GM18858 (cell line): ENCODE data around the gene OASL.
"Not testable (repeated sequence)": the region's sequence is repeated elsewhere in the genome, so short reads cannot be mapped to it uniquely, and the experiment has no call there.

Source experiments
- ATAC-seq: cut with Tn5 transposase; IDR thresholded peaks from one replicate; pipeline ENCODE4 v1.9.1; 2021; ENCODE audit not compliant: unreplicated experiment

Gene OASL

GRCh38 chr12:121038861-121039668 lies at the start of gene OASL:
Gene OASL, minus strand, starts transcription at chr12:121039246. Its CDS starts 275 bp downstream, at chr12:121038971.
- no peak for ATAC-seq

DNA sequence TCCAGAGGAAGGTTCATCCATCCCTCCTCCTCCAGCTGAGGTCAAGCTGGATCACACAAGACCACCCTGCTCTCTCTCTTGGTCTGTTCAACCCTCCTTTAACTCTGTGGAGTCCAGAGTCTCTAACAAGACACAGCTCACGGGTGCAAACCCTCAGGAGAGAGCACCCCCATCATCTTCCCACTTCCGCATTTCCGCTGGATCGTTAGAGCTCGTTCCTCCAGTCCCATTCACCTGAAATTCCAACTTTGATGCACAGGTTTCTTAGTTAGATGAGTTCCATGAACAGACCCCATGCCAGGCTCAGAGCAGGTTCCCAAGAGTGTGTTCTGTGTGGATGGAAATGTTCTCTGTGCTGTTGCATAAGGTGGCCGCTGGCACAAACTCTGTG lies 49.1 kb upstream of the OASL start:
- no peak for ATAC-seq

DNA sequence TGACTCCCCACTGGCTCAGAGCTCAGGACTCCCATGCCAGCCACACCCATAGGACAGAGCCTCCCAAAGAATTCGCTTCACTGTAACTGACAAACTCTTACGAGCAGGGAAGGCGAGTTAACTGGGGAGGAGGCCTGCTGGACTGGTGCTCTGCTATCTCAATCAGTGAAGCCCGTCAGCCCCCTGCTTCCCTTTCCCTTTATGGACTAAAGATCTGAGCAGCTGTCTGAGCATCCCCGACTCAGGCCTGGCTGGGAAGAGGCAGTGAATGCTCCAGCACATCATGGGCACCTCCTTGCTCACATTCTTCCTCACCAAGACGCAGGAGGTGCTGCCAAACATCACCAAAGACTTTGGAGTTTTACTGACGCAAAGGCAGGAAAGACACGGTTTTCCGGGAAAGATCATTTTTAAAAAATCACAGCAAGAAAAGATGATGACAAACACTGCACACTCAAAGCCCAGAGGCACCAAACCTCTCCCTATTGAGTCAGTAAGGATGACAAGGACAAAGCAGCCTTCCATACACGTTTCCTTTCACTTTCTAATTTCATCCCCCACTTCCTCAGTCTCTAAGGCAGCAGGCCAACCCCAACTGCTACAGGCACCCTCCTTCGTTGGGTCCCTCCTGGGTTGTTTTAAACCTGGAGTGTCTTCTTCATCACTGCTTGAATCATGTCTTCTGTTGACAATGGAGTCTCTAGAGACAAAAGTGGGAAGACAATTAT lies 48.6 kb upstream of the OASL start:
- no peak for ATAC-seq

DNA sequence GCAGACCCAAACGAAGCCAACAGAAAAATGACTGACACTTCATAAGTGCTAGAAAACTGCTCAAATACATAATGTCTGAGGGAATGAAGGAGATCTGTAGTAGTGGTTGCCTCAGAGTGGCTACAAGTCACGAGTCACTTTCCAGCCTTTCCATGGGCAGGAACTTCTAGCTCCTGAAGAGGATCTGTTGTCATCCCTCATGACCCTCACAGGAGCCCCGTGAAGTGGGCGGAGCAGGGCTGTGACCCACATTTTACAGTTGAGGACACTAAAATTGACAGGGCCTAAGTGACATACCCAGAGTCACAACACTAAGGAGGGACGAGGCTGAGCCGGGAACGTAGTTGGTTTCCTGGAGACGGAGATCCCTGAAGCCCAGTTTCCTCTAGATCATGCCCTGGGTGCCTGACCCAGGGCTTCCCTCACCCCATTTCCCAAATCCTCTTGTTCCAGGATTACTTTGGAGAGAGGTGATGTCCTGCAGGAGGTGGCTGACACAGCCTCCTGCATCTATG lies 47.8 kb upstream of the OASL start:
- ATAC-seq = no peak

GRCh38 chr12:121085506-121086353 lies 46.7 kb upstream of the OASL start:
- no peak for ATAC-seq

DNA sequence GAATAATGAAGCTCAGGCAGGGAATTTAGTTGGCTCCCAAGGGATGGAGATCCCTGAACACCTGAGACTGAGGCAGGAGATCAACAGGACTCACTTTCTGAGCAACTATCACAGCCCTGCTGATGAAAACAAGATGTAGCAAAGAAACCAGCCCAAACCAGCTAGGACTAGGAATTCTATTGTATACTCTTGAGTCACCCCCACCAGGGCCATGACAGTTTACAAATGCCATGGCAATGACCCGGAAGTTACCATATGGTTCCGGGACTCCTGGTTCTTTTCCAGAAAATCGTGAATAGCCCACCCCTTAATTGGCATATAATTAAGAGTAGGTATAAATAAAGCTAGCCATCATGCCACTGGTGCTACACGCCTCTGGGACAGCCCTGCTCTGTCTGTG lies 46.0 kb upstream of the OASL start:
- no peak for ATAC-seq

DNA sequence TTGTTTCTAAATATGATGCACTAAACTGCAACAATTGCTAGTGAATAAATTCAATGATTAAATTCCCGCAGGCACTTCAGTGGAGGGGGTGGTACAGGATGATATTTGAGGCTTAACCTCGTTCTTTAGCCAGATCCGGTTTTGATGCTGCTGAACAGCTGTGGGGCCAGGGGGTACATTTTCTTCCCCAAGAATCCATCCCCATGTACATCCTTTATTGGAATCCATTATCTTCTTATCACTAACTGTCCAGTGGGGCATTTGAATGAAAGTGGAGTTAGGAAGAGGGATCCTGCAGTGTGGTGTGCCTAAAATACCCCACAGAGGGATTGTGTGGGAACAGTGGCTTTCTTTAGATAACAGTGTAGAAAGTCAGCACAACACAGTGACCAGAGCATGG lies 45.2 kb upstream of the OASL start:
- ATAC-seq = no peak

- ATAC-seq = no peak
Measured at GRCh38 chr12:121080909-121081308, 41.9 kb upstream of the OASL start.

DNA sequence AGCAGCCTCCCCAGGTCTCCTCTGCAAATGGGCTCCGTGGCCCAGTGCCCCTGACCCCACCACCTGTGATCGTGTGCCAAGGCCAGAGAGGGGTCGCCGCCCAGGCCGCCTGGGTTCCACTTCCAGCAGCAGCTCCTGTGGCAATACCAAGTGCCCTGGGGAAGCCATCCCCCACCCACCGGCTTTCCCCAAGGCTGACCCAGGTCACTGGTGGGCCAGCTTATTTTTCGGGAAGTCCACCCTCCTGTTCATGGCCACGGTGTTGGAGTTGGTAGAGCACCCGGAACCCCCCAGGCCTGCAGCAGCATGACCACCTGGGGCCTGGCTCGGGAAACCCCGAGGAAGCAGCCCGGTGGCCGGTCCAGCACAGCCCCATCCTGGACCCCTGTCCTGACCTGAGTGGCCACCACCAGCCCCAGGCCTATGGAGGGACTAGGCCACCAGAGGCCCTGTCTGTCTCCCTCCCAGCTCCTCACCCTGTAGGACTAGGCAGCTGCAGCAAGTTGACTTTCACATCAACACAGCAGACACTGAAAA lies 40.8 kb upstream of the OASL start:
- no peak for ATAC-seq

DNA sequence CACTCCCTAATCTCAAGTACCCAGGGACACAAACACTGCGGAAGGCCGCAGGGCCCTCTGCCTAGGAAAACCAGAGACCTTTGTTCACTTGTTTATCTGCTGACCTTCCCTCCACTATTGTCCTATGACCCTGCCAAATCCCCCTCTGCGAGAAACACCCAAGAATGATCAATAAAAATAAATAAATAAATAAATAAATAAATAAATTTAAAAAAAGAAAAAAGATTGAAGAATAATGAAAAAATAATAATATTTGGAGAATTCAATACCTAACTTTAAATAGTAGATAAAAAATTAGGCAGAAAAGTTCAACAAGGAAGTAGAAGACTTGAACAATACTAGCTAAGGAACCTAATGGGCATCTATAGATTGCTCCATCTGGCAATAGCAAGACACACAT lies 38.4 kb upstream of the OASL start:
- ATAC-seq = not testable (repeated sequence)

GRCh38 chr12:121075911-121076310 lies 36.9 kb upstream of the OASL start:
- not testable (repeated sequence) for ATAC-seq

- ATAC-seq = no peak
Measured at GRCh38 chr12:121072147-121072546, 33.1 kb upstream of the OASL start.

- no peak for ATAC-seq
Measured at GRCh38 chr12:121069206-121069605, 30.2 kb upstream of the OASL start.

DNA sequence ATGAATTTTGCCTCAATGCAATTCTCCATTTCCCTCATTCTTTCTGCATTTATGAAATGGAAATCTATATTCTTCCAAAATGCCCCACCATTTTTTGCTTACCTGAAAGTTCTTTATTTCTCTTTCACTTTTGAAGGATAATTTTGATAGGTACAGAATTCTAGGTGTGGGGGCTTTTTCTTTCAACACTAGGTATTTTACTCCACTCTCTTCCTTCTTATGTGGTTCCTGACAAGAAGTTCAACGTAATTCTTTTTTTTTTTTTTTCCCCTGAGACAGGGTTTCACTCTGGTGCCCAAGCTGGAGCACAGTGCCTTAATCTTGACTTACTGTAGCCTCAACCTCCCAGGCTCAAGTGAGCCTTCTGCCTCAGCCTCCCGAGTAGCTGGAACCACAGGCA lies 26.3 kb upstream of the OASL start:
- no peak for ATAC-seq

DNA sequence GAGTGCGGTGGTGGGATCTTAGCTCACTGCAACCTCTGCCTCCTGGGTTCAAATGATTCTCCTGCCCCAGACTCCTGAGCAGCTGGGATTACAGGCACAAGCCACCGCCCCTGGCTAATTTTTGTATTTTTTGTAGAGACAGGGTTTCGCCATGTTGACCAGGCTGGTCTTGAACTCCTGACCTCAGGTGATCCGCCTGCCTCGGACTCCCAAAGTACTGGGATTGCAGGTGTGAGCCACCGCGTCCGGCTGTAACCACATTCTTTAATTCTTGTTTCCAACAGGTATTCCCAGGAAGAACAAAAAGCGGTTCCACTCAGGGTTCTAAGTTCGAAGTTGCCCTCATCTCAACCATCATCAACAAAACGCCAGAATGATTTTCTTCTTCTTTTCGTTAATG lies 25.5 kb upstream of the OASL start:
- not testable (repeated sequence) for ATAC-seq

DNA sequence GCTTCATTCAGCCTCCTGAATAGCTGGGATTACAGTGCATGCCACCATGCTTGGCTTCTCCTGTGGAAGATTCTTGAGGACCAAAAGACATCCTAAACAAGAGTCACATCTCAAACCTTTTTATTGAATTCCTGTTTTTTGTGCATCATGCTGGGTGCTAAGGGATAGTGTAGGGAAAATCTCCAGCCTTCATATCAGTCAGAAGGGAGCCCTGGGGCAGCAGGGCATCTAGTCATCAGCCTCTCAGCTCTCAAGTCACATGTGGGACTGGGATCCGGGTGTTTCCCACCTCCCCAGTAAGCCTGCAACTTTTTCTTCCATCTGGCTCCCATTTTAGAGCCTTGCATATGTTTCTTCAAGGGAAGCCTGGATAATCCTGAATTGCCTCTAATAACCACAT lies 25.1 kb upstream of the OASL start:
- no peak for ATAC-seq

- no peak for ATAC-seq
Measured at GRCh38 chr12:121062391-121063045, 23.5 kb upstream of the OASL start.

DNA sequence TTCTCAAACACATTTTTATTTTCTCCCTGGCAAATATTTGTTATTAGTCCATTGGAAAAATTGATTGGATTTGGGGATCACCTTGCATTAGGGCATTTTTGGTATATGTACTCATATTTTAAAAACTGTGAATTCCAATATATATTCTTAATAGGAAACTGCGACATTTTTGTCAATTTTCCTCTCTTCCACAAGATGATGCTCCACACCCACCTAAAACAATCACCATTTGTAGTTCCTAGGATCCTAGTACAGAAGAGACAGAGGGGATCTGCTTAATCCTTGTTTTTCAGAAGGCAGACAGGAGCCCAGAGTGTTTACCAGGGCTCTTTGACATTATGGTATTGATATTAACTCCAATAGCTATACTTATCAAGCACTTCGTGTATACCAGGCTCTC lies 22.8 kb upstream of the OASL start:
- ATAC-seq = no peak

- ATAC-seq = peak; percentile 64
Measured at GRCh38 chr12:121060149-121061001, 21.3 kb upstream of the OASL start.
